DLD1 (cell line): ENCODE data around the gene PRR33.

Source experiments
- in situ Hi-C: cut with HindIII; loops from 2 replicates; pipeline ENCODE4 v1.10.0; 2017; ENCODE audit warnings: low sequenced_read_pairs

PRR33 gene

DNA sequence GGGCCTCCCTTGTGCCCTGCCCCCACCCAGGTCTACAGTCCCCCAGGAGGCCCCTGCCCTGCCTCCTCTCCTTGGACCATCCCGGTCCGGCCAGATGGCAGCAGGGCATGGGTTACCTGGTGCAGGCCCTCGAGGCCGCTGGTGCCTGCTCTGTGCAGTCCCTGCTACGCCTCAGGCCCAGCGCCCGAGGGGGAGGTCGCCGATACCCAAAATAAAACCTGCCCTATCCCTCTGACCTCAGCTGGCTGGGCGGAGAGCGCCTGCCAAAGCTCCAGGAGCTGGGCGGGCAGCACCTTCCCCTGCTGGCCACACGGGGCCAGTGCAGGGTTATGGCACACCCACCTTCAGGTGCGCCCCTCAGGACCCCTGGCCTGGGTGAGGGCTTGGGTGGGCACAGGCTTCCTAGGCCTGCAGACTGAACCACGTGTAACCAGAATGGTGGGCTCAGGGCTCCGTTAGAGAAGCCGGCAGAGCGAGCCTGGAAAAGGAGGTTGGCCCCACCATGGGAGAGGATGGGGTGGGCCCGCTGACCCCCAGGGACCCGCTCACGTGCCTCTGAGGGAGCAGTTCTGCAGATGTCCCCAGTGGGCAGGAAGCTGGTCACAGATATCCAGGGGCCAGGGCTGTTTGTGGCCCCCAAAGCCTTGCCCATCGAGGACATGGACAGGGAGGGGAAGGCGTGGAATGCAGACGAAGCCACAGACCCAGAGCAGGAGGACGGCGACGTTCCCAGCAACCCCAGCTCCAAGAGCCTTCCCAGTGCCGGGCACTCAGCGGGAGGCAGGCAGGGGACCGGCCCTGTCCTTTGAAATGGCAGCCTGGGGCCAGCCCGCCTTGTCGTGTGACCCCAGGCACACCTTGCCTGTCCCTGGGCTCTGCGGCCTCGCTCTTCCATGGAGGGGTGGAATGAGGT is 26.1 kb upstream of the PRR33 start:
- in situ Hi-C loops, result no loop called here

DNA sequence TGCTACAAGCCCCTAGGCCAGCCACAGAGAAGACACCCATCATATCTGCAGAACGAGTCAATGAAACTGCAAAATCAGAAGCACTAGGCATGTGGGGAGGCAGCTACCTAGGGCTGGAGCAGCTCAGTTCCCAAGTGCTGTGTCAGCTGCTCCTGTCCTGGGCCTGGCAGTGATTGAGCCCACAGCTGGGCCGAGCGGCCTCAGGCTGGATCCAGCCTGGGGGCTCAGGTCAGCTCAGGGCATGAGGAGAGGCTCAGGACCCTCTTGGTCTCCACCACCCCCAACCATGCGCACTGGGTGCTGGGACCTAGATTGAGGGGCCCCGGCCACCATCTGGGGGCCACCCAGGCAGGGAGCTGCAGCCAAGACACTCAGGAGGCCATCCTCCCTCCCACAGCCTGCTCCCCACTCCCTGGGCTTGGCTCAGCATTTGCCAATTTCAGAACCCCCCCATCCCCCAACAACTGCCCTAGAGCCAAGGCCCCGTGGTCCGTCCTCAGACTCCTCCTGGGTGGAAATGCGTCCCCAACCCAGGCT is 25.4 kb upstream of the PRR33 start:
- in situ Hi-C loops, result no loop called here

DNA sequence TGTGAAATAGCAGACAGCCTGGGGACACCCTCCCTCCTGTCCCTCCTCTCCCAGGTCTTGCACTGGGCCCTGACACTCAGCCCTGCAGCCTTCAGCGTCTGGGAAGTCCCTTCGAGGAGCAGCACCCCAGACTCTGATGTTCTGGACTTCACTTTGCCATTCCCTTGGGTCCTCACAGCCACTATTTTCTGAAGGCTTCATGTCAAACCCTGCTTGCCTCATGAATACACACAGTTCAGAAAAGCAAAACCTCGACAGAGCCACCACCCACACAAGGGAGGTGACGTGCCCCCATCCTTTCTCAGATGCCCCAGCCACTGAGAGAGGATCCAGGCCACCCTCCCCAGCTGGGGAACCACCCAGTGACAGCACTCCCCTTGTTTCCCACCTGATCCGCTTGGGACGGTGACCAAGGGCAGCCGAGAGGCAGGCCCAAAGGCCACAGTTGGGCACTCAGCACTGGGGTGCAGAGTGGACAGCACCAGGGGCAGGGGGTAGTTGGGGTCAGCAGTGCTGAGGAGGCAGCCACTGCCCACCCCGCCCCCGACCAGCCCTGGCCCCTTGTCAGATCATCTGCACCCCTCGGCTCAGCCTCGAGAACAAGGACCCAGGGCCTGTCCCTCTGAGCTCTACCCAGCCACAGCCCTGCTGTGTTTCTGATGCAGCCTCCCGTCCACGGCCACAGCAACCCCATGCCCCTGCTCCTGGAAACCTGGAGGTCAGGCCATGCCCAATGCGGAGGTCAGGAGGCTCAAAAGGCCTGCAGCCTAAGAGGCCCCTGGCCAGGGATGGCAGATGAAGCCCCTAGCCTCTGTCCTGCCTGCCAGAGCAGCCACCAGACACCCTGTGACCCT is 24.7 kb upstream of the PRR33 start:
- in situ Hi-C loops, result no loop called here

DNA sequence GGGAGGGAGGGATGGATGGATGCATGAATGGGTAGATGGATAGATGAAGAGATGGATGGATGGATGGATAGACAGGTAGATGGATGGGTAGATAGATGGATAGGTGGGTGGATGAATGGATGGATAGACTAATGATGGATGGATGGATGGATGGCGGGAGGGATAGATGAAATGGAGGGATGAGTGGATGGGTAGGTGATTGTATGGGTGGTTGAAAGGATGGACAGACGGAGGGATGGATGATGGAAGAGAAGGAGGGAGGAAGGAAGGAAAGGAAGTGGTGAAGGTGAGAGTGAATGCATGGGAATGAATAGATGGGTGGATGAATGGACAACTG is 24.1 kb upstream of the PRR33 start:
- in situ Hi-C loops, result no loop called here

DNA sequence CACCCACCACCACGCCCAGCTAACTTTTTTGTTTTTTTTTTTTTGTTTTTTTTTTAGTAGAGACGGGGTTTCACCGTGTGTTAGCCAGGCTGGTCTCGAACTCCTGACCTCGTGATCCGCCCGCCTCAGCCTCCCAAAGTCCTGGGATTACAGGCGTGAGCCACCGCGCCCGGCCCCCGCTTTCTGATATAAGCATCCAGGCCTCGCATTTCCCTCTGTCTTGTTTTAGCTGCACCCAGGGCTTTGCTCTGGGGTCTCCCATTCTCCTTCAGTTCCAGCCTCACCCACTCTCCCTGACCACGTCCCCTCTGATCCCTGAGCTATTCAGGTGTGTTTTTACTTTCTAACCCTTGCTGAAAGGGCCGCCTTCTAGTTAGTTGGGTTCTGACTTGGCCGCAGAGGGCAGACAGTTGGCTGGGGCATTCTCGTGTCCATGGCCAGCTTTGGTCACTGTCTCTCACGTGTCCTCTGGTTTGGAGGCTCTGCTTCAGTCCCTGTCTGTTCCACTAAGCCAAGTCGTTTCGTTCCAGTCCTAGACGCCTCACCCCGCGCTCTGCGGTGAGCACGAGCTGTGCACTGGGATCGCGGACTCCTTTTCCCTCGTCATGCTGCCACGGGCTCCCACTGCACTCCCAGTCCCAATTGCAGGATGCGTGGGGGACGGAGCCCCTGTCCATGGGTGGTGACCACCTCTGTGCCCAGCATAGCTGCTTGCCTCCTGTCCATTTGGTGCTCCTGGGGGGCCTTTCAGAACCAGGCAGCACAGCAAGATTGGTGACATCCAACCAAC is 21.8 kb upstream of the PRR33 start:
- in situ Hi-C loops, result no loop called here

DNA sequence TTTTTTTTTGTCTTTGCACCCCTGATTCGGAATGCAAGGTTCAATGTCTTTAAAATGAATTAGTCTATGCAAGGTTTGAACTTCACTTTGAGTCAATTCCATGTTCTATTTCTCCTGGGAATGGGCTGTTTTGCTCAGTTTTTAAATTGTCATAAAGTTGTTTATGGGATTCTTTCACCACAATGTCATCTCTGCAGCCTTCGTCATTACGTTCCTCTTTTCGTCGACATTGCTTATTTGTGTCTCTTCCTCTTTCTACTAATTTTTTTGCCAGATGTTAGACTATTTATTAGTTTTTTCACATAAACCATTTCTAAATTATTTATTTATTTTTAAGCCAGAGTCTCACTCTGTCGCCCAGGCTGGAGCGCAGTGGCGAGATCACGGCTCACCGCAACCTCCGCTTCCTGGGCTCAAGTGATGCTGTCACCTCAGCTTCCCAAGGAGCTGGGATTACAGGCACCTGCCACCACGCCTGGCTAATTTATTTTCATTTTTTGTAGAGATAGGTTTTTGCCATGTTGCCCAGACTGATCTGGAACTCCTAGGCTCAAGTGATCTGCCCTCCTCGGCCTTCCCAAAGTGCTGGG is 20.7 kb upstream of the PRR33 start:
- in situ Hi-C loops, result no loop called here

DNA sequence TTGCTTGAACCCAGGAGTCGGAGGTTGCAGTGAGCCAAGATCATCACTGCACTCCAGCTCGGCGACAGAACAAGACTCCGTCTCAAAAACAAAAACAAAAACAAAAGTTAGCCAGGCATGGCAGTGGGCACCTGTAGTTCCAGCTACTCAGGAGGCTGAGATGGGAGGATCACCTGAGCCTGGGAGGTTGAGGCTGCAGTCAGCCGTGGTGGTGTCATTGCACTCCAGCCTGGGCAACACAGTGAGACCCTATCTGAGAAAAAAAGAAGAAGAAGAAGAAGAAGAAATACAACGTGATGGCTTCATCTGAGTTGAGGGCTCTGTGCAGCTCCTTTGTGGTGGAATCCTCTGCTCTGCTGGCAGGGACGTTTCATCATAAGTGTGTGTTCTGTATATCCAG is 17.8 kb upstream of the PRR33 start:
- in situ Hi-C loops, result no loop called here

DNA sequence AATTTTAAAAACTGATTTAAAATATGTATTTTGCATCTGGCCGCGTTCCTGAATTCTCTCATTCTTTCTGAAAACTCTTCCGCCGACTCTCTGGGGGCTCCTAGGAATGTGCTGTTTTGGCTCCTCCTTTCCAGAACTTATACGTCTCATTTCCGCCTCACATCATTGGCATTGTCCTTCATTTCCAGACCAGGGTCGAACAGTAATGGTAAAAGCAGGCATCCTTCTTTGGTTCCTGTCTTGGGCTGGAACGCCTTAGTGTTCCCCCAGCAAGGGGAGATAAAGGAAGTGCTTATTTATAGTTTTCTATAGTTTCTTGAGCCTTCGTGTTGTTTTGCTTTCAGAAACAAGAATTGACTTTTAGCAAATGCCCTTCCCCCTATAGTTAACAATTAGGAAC is 16.9 kb upstream of the PRR33 start:
- in situ Hi-C loops, result no loop called here

DNA sequence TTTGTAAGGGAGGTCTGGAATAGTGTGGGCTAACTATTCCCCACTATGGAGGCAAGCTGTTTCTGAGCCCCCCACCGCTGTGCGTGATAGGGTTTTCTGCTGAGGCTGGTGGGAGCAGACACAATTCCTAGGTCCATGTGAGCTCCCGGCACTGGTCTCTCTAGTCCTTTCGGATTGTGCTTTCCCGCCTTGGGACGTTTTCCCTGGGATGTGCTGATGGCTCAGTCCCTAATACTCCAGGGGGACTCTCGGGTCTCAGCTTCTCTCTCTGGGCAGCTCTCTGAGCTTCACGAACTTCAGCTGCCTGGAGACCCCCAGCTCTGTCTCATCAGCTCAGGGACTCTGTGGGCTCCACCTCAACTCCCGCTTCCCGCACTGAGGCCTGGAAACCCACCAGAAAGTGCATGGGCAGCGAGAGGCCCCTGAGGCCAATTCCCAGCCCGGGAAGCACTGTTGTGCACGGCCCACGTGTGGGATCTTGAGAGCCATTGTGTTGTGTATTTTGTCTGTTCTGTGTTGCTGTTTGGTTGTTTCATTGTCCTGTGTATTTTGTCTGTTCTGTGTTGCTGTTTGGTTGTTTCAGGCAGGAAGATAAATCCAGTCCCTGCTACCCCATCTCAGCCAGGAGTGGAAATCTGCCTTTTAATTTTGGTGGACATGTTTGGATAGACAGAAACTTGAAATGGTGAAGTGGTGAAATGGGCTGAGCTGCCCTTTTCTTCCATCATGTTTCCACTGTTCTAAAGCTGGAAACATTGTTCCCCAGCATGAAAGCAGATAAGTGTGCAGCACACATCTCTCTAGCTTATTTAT is 15.1 kb upstream of the PRR33 start:
- in situ Hi-C loops, result no loop called here

DNA sequence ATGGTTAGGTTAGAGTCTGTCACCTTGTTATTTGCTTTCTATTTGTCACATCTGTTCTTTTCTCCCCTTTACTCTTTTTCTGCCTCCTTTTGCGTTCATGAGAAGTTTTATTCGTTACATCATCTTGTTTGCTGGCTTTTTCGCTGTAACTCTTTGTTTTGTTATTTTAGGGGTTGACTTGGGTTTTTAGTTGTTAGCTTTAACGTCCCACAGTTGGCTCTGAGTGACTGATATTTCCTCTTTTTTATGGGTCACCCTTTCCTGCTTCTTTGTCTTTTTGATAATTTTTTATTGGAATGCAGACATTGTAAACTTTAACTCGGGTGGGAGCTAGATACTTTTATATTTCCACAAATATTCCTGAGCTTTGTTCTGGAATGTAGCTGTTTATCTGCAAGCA is 14.5 kb upstream of the PRR33 start:
- in situ Hi-C loops, result no loop called here

DNA sequence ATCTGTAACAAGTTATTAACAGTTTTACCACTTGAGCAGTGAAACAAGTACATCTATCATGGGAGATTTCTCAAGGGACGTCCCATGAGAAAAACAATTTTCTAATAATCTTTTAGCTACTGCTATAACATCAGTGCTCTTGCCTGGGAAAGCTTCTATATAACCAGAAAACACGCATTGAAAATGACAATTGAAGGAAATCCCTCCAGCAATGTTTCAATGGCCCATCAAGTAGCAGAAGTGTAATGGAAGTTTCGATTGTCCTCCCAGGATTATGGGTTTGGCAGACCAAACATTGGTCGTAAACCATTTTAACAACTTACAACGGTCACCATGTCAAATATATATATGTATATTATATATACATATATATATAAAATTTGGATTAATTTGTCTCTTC is 8.0 kb upstream of the PRR33 start:
- in situ Hi-C loops, result no loop called here

DNA sequence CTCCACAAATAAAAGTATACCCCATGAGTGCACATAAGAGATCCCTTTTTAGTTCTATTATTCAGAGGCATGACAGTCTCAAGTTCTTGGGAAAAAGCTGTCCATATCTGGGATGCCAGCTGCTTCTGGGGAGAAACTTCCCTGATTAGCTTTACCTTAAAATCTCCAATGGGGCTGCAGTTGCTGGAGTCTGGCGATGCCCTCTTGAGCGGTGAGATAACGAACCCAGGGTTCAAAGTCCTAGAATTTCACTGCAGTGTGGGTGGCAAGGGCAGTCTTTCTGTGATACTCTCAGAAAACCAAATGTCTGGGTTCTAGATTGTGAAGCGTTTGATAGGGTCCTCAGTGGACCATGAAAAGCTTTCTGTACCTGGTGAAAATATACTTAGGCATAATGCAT is 7.4 kb upstream of the PRR33 start:
- in situ Hi-C loops, result no loop called here

DNA sequence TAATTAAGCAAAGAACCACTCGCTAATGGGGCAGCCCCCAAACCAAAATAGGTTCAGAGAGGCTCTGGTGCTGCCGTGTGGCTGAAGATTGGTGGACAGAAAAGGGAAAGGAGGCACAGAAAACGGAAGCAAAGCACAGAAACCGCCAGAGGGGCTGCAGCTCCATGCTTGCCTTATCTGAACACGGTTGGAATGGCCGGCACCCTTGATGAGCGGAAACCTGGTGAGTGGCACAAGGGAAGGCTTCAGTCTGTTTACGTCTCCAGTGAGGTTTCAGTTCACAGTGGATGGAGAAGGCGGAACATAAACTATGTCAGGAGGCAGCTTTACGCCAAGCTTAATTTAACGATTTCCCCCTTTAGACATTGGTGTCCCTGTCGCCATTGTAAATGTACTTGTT is 5.2 kb upstream of the PRR33 start:
- in situ Hi-C loops, result no loop called here

DNA sequence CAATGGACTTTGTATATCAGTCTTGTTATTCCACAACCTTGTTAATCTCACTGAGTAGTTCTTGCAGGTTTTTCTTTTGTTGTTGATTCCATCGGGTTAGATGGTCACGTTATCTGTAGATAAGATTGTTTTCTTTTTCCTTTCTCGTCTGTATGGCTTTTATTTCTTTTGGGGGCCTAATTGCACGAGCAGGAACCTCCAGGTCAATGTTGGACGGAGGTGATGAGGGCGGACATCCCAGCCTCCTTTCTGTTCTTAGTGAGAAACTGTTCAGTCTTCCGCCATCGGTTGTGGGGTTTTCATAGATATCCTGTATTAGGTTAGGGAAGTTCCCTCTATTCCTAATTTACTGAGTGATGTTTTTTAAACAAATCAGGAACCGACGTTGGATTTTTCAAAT is 4.8 kb upstream of the PRR33 start:
- in situ Hi-C loops, result no loop called here

DNA sequence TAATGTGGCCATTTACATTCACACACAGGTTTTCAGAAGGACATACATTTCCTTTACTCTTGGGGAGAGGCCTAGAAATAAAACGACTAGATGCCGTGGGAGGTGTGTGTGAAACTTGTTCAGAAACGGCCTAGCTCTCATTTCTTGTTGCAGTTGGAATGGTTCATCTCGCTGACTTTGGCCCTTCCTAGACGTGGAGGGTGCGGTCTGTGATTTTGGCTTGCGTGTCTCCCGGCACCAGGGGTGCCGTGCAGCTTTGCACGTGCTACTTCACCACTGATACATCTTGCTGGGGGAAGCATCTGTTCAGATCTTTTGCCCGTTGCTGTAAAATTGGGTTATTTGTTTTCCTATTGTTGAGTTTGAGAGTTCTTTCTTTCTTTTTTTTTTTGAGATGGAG is 3.1 kb upstream of the PRR33 start:
- in situ Hi-C loops, result no loop called here

DNA sequence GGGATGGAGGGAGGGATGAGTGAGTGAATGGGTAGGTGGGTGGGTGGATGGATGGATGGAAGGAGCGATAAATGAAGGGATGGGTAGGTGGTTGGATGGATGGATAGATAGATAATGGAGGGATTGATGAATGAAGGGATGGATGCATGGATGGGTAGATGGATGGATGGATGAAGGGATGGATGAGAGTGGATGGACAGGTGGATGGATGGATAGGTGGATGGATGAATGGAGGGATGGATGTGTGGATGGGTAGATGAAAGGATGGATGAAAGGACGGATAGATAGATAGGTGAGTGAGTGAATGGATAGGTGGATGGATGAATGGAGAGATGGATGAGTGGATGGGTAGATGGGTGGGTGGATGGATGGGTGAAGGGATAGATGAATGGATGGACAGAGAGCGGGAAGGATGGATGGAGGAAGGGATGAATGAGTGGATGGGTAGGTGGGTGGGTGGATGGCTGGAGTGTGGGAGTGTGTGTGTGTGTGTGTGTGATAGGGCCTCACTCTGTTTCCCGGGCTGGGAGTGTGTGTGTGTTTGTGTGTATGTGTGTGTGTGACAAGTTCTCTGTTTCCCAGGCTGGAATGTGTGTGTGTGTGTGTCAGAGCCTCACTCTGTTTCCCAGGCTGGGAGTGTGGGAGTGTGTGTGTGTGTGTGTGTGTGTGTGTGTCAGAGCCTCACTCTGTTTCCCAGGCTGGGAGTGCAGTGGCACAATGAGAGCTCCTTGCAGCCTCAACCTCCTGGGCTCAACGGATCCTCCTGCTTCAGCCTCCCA is 2.1 kb upstream of the PRR33 start:
- in situ Hi-C loops, result no loop called here

DNA sequence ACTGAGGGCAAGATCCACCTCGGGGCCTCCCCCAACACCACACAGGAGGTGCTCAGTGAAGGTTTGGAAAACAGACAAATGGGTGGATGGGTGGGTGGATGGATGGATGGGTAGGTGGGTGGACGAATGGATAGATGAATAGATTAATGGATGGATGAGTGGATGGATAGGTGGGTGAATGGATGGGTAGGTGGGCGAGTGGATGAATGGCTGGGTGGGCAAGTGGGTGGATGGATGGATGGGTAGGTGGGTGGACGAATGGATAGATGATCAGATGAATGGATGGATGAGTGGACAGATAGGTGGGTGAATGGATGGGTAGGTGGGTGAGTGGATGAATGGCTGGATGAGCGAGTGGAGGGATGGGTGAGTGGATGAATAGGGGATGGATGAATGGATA is 863 bp upstream of the PRR33 start:
- in situ Hi-C loops, result no loop called here

DNA sequence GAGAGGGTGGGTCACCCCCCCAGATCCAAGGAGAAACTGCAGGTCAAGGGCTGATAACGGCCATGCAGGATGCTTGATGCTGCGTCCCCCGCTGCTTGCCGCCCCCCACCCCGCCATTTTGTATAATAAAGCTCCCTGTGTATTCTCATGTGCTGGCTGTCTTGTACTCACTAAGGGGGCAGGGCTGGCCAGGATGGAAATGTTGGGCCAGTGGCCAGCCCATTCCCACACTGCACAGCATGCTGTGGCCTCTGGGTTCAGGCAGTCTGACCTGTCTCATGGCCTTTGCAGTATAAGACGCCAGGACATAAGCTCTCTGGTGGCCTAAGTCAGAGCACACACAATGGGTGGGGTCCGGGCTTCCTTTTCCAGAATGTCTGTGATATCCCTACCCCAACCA is 421 bp upstream of the PRR33 start:
- in situ Hi-C loops, result no loop called here
